Measurements from ENCODE around the gene FAM184A. TPM values are rescaled to one million over a fixed set of nuclear protein-coding genes. Genes with fewer than 3 reads are reported as not detected.

FAM184A gene
- total RNA-seq, 2 donors from 2014 or later = 0.56 to 0.62 TPM

- no peak for DNase-seq
- Histone ChIP-seq H3K9me3 (no peaks in the 10 kb centered on the region), H3K9ac (ENCODE audit: low read depth in 2 of 2, low read length in 2 of 2) (no peak overlapping the region), H3K4me1 (no peaks in the 10 kb centered on the region), H3K27ac (no peak overlapping the region), H3K27me3 (no peaks in the 10 kb centered on the region), H3K4me3 (no peak overlapping the region), H3K36me3 (no peaks in the 10 kb centered on the region)
- no peak for TF ChIP-seq CTCF (IDR thresholded peaks at IDR 0.05)
- intact Hi-C loops (cut with DNase I) = no loop called here
Measured at GRCh38 chr6:119044255-119044654, 34.2 kb downstream of the FAM184A start.

GRCh38 chr6:119043783-119044182, 34.7 kb downstream of the FAM184A start:
- no peaks in the 10 kb centered on the region for H3K4me1 ChIP-seq
- no peaks in the 10 kb centered on the region for H3K9me3 ChIP-seq
- DNase-seq = no peak
- H3K27me3 ChIP-seq = no peaks in the 10 kb centered on the region
- H3K36me3 ChIP-seq = no peaks in the 10 kb centered on the region
- no peak overlapping the region for H3K4me3 ChIP-seq
- H3K9ac ChIP-seq (ENCODE audit: low read depth in 2 of 2, low read length in 2 of 2) = no peak overlapping the region
- TF ChIP-seq CTCF (IDR thresholded peaks at IDR 0.05) = no peak
- intact Hi-C loops (cut with DNase I) = no loop called here
- H3K27ac ChIP-seq = no peak overlapping the region

GRCh38 chr6:119043265-119043664, 35.2 kb downstream of the FAM184A start:
- no peak for DNase-seq
- H3K36me3 ChIP-seq = no peaks in the 10 kb centered on the region
- no peak for TF ChIP-seq CTCF (IDR thresholded peaks at IDR 0.05)
- no peak overlapping the region for H3K27ac ChIP-seq
- H3K4me3 ChIP-seq = no peak overlapping the region
- H3K27me3 ChIP-seq = no peaks in the 10 kb centered on the region
- no peaks in the 10 kb centered on the region for H3K4me1 ChIP-seq
- intact Hi-C loops (cut with DNase I) = no loop called here
- H3K9me3 ChIP-seq = no peaks in the 10 kb centered on the region
- no peak overlapping the region for H3K9ac ChIP-seq (ENCODE audit: low read depth in 2 of 2, low read length in 2 of 2)

GRCh38 chr6:119040636-119041035, 37.8 kb downstream of the FAM184A start:
- no peaks in the 10 kb centered on the region for H3K4me1 ChIP-seq
- H3K9me3 ChIP-seq = no peaks in the 10 kb centered on the region
- no peak overlapping the region for H3K4me3 ChIP-seq
- DNase-seq = no peak
- TF ChIP-seq CTCF (IDR thresholded peaks at IDR 0.05) = no peak
- no peak overlapping the region for H3K27ac ChIP-seq
- intact Hi-C loops (cut with DNase I) = no loop called here
- no peaks in the 10 kb centered on the region for H3K36me3 ChIP-seq
- H3K27me3 ChIP-seq = no peaks in the 10 kb centered on the region
- no peak overlapping the region for H3K9ac ChIP-seq (ENCODE audit: low read depth in 2 of 2, low read length in 2 of 2)

- H3K36me3 ChIP-seq = no peaks in the 10 kb centered on the region
- DNase-seq = no peak
- H3K9me3 ChIP-seq = no peaks in the 10 kb centered on the region
- H3K4me1 ChIP-seq = no peaks in the 10 kb centered on the region
- no peak overlapping the region for H3K4me3 ChIP-seq
- H3K27ac ChIP-seq = no peak overlapping the region
- no peak overlapping the region for H3K9ac ChIP-seq (ENCODE audit: low read depth in 2 of 2, low read length in 2 of 2)
- no peak for TF ChIP-seq CTCF (IDR thresholded peaks at IDR 0.05)
- intact Hi-C loops (cut with DNase I) = no loop called here
- H3K27me3 ChIP-seq = no peaks in the 10 kb centered on the region
Measured at GRCh38 chr6:119040229-119040628, 38.2 kb downstream of the FAM184A start.
